Kidney (tissue), 14 donors: ENCODE results near the gene PRDM16. TPM values are rescaled to one million over a fixed set of nuclear protein-coding genes. Genes with fewer than 3 reads are reported as not detected.

Source experiments
- DNase-seq, 5 donors: peaks; one replicate each; pipeline ENCODE4 v3.0.0-alpha.2; 2013 to 2020
- FAIRE-seq: peaks from 2 replicates; lab custom pipeline; 2012; peaks lifted over from hg19 to GRCh38; lab: Jason Lieb, UNC
- H3K27ac ChIP-seq, 2 donors: one replicate each; pipeline ENCODE4 v1.7.0; 2013; ENCODE audit warnings: low read depth in 2 of 2, low read length in 2 of 2, inconsistent platforms in 1 of 2
- H3K27me3 ChIP-seq: one replicate; pipeline ENCODE4 v1.7.1; 2013; ENCODE audit warnings: low read length, inconsistent platforms; ENCODE audit not compliant: control insufficient read depth, insufficient read depth
- H3K36me3 ChIP-seq, 3 donors: one replicate each; pipeline versions ENCODE4 v1.7.0 to v1.7.1; 2013; ENCODE audit warnings: low read length in 3 of 3, control low read depth in 1 of 3, inconsistent platforms in 1 of 3; ENCODE audit not compliant: insufficient read depth in 3 of 3, control insufficient read depth in 2 of 3
- H3K4me1 ChIP-seq, 3 donors: one replicate each; pipeline versions ENCODE4 v1.7.0 to v1.7.1; 2013; ENCODE audit warnings: low read length in 3 of 3, inconsistent platforms in 1 of 3, low read depth in 1 of 3; ENCODE audit not compliant: control insufficient read depth in 2 of 3, insufficient read depth in 2 of 3
- H3K4me3 ChIP-seq, 3 donors: one replicate each; pipeline versions ENCODE4 v1.7.0 to v1.8.1; 2013; ENCODE audit warnings: low read length in 3 of 3, control low read depth in 1 of 3, inconsistent platforms in 1 of 3
- H3K9ac ChIP-seq, 3 donors: one replicate each; pipeline versions ENCODE4 v1.7.0 to v1.7.1; 2013; ENCODE audit warnings: low read length in 3 of 3, control low read depth in 1 of 3, inconsistent platforms in 1 of 3
- H3K9me3 ChIP-seq, 3 donors: one replicate each; pipeline versions ENCODE4 v1.7.0 to v1.7.1; 2013; ENCODE audit warnings: low read length in 3 of 3, control low read depth in 1 of 3, inconsistent platforms in 1 of 3; ENCODE audit not compliant: control insufficient read depth in 2 of 3, insufficient read depth in 1 of 3
- CTCF ChIP-seq: IDR thresholded peaks from 3 replicates; pipeline ENCODE4 v1.5.1; 2012; ENCODE audit warnings: mild to moderate bottlenecking, moderate library complexity, borderline replicate concordance; ENCODE audit not compliant: insufficient read depth; ENCODE audit errors: extremely low read depth
- intact Hi-C: fragments of 100-400 bp; cut with DNase I; formaldehyde crosslinking; loops from one replicate; pipeline ENCODE4 v1.11.1; 2022
- polyA plus RNA-seq: library from polyadenylated mRNA; stranded (reverse); fragments of 350-450 nt; fragmentation: Illumina TruSeq; extraction: RNeasy Lipid Tissue Mini Kit (QIAGEN cat#74804); gene quantifications from one replicate; pipeline ENCODE4 v1.2.3, GENCODE V29; 2014; ENCODE audit warnings: low read depth, low replicate concordance; ENCODE audit not compliant: insufficient read depth
- total RNA-seq: library from RNA; stranded (reverse); fragmentation: NEBNext Ultra II Directional; extraction: Animal tissue kit (Norgen Biotek cat#: 25700); gene quantifications from one replicate; pipeline ENCODE4 v1.2.1, GENCODE V29; 2021
- donor health status: control.
- donor health status: control.
- donor health status: control.
- donor health status: control.
- donor health status: control.
- donor health status: DM: yes; HTN: yes; CAD: no.
- donor health status: Normal renal cell carcinoma (clear cell type).

The PRDM16 gene
- total and polyA plus RNA-seq, 2 donors from 2014 or later: 3.0 to 21.9 TPM

GRCh38 chr1:3435666-3436065 is 366.7 kb downstream of the PRDM16 start:
- Histone ChIP-seq H3K27me3 (no peaks in the 10 kb centered on the region), H3K4me1 (no peaks in the 10 kb centered on the region), H3K9ac (no peak overlapping the region), H3K4me3 (no peak overlapping the region), H3K27ac (no peak overlapping the region), H3K9me3 (no peaks in the 10 kb centered on the region), H3K36me3 (no peaks in the 10 kb centered on the region)
- FAIRE-seq (no peak), DNase-seq (peak in 3 of 5 donors; percentile 28 to 58 (median 38))
- no peak for TF ChIP-seq CTCF
- intact Hi-C loops: no loop called here

GRCh38 chr1:3436451-3436850 is 367.4 kb downstream of the PRDM16 start:
- no peak for TF ChIP-seq CTCF
- Histone ChIP-seq H3K36me3 (no peaks in the 10 kb centered on the region), H3K27ac (no peak overlapping the region), H3K9ac (no peak overlapping the region), H3K4me3 (no peak overlapping the region), H3K9me3 (no peaks in the 10 kb centered on the region), H3K4me1 (no peaks in the 10 kb centered on the region), H3K27me3 (no peaks in the 10 kb centered on the region)
- DNase-seq (peak in 1 of 5 donors; percentile 52), FAIRE-seq (no peak)
- intact Hi-C loops: no loop called here

- Histone ChIP-seq H3K9ac (no peak overlapping the region), H3K27ac (no peak overlapping the region), H3K27me3 (no peaks in the 10 kb centered on the region), H3K9me3 (no peaks in the 10 kb centered on the region), H3K36me3 (no peaks in the 10 kb centered on the region), H3K4me3 (no peak overlapping the region), H3K4me1 (no peaks in the 10 kb centered on the region)
- no peak for FAIRE-seq
- intact Hi-C loops: no loop called here
- no peak for TF ChIP-seq CTCF
- peak in 1 of 5 donors; percentile 63 for DNase-seq
Observed at GRCh38 chr1:3436901-3437300, 367.9 kb downstream of the PRDM16 start.

DNA sequence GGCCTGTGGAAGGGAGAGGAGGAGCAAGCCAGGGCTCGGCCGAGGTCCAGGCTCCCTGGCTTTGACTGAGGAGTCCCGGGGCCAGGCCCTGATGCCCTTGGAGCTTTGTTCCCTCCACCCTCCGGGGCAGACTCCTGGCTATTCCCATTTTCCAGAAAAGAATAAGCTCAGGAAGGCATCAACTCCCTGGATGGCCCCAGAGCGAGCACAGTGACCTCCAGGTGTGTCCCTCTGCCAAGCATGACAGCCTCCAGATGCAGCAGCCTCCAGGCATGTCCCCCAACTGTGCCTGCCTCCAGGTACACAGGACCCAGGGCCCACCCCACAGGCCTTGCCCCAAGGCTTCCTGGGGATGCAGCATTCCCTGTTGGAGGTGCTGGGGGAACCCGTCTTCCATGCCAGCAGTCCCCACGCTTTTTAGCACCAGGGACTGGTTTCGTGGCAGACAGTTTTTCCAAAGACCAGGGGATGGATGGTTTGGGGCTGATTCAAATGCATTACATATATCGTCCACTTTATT is 369.7 kb downstream of the PRDM16 start:
- Histone ChIP-seq H3K27me3 (no peaks in the 10 kb centered on the region), H3K36me3 (no peaks in the 10 kb centered on the region), H3K4me3 (no peak overlapping the region), H3K27ac (no peak overlapping the region), H3K4me1 (no peaks in the 10 kb centered on the region), H3K9me3 (no peaks in the 10 kb centered on the region), H3K9ac (no peak overlapping the region)
- FAIRE-seq (no peak), DNase-seq (peak in 1 of 5 donors; percentile 51)
- intact Hi-C loops: no loop called here
- no peak for TF ChIP-seq CTCF
